Measurements from ENCODE around the gene HS3ST2.

- TF ChIP-seq CTCF (IDR thresholded peaks at IDR 0.05), result no peak
- TF ChIP-seq POLR2A (IDR thresholded peaks at IDR 0.05), result no peak
- no peak for TF ChIP-seq EP300 (IDR thresholded peaks at IDR 0.05)
Observed at GRCh38 chr16:22810226-22810625, 3.7 kb upstream of the HS3ST2 start.
